Kidney (tissue), 14 donors: ENCODE measurements around the gene WDR45B. TPM values are rescaled to one million over a fixed set of nuclear protein-coding genes. Genes with fewer than 3 reads are reported as not detected.
A peak's percentile ranks its signal among the peaks of the same experiment; 100 is the strongest.

Source experiments
- DNase-seq, 5 donors: peaks; one replicate each; pipeline ENCODE4 v3.0.0-alpha.2; 2013 to 2020
- FAIRE-seq: peaks from 2 replicates; lab custom pipeline; 2012; peaks lifted over from hg19 to GRCh38; lab: Jason Lieb, UNC
- H3K27ac ChIP-seq, 2 donors: one replicate each; pipeline ENCODE4 v1.7.0; 2013; ENCODE audit warnings: low read depth in 2 of 2, low read length in 2 of 2, inconsistent platforms in 1 of 2
- H3K27me3 ChIP-seq: one replicate; pipeline ENCODE4 v1.7.1; 2013; ENCODE audit warnings: low read length, inconsistent platforms; ENCODE audit not compliant: control insufficient read depth, insufficient read depth
- H3K36me3 ChIP-seq, 3 donors: one replicate each; pipeline versions ENCODE4 v1.7.0 to v1.7.1; 2013; ENCODE audit warnings: low read length in 3 of 3, control low read depth in 1 of 3, inconsistent platforms in 1 of 3; ENCODE audit not compliant: insufficient read depth in 3 of 3, control insufficient read depth in 2 of 3
- H3K4me1 ChIP-seq, 3 donors: one replicate each; pipeline versions ENCODE4 v1.7.0 to v1.7.1; 2013; ENCODE audit warnings: low read length in 3 of 3, inconsistent platforms in 1 of 3, low read depth in 1 of 3; ENCODE audit not compliant: control insufficient read depth in 2 of 3, insufficient read depth in 2 of 3
- H3K4me3 ChIP-seq, 3 donors: one replicate each; pipeline versions ENCODE4 v1.7.0 to v1.8.1; 2013; ENCODE audit warnings: low read length in 3 of 3, control low read depth in 1 of 3, inconsistent platforms in 1 of 3
- H3K9ac ChIP-seq, 3 donors: one replicate each; pipeline versions ENCODE4 v1.7.0 to v1.7.1; 2013; ENCODE audit warnings: low read length in 3 of 3, control low read depth in 1 of 3, inconsistent platforms in 1 of 3
- H3K9me3 ChIP-seq, 3 donors: one replicate each; pipeline versions ENCODE4 v1.7.0 to v1.7.1; 2013; ENCODE audit warnings: low read length in 3 of 3, control low read depth in 1 of 3, inconsistent platforms in 1 of 3; ENCODE audit not compliant: control insufficient read depth in 2 of 3, insufficient read depth in 1 of 3
- intact Hi-C: fragments of 100-400 bp; cut with DNase I; formaldehyde crosslinking; loops from one replicate; pipeline ENCODE4 v1.11.1; 2022
- polyA plus RNA-seq: library from polyadenylated mRNA; stranded (reverse); fragments of 350-450 nt; fragmentation: Illumina TruSeq; extraction: RNeasy Lipid Tissue Mini Kit (QIAGEN cat#74804); gene quantifications from one replicate; pipeline ENCODE4 v1.2.3, GENCODE V29; 2014; ENCODE audit warnings: low read depth, low replicate concordance; ENCODE audit not compliant: insufficient read depth
- total RNA-seq: library from RNA; stranded (reverse); fragmentation: NEBNext Ultra II Directional; extraction: Animal tissue kit (Norgen Biotek cat#: 25700); gene quantifications from one replicate; pipeline ENCODE4 v1.2.1, GENCODE V29; 2021
- TF ChIP-seq, protein P1 (sequence below): IDR thresholded peaks from 3 replicates; pipeline ENCODE4 v1.5.1; 2012; ENCODE audit warnings: mild to moderate bottlenecking, moderate library complexity, borderline replicate concordance; ENCODE audit not compliant: insufficient read depth; ENCODE audit errors: extremely low read depth
- donor health status: control.
- donor health status: control.
- donor health status: control.
- donor health status: control.
- donor health status: control.
- donor health status: DM: yes; HTN: yes; CAD: no.
- donor health status: Normal renal cell carcinoma (clear cell type).

WDR45B gene
- total and polyA plus RNA-seq, 2 donors from 2014 or later, result 64.7 to 65.4 TPM

DNA sequence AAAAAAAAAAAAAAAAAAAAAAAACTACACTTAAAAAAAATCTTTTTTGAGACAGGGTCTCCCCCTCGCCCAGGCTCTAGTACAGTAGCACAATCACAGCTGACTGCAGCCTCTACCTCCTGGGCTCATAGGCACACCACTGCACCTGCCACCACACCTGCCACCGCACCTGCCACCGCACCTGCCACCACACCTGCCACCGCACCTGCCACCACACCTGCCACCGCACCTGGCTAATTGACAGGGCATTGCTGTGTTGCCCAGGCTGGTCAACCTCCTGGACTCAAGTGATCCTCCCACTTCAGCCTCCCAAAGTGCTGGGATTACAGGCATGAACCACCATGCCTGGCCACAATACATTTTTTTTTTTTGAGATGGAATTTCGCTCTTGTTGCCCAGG lies 17.6 kb upstream of the WDR45B start:
- DNase-seq (no peak), FAIRE-seq (no peak)
- H3K4me3 ChIP-seq, result no peak overlapping the region
- H3K27me3 ChIP-seq, result no peaks in the 10 kb centered on the region
- intact Hi-C loops, result no loop called here
- H3K36me3 ChIP-seq, result peaks cover 0 to 4% (median 0%) of the 10 kb centered on the region in 3 donors
- peaks cover 0 to 3% (median 0%) of the 10 kb centered on the region in 3 donors for H3K4me1 ChIP-seq
- no peak overlapping the region for H3K27ac ChIP-seq
- TF ChIP-seq, protein P1, sequence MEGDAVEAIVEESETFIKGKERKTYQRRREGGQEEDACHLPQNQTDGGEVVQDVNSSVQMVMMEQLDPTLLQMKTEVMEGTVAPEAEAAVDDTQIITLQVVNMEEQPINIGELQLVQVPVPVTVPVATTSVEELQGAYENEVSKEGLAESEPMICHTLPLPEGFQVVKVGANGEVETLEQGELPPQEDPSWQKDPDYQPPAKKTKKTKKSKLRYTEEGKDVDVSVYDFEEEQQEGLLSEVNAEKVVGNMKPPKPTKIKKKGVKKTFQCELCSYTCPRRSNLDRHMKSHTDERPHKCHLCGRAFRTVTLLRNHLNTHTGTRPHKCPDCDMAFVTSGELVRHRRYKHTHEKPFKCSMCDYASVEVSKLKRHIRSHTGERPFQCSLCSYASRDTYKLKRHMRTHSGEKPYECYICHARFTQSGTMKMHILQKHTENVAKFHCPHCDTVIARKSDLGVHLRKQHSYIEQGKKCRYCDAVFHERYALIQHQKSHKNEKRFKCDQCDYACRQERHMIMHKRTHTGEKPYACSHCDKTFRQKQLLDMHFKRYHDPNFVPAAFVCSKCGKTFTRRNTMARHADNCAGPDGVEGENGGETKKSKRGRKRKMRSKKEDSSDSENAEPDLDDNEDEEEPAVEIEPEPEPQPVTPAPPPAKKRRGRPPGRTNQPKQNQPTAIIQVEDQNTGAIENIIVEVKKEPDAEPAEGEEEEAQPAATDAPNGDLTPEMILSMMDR, result no peak
- no peaks in the 10 kb centered on the region for H3K9me3 ChIP-seq
- H3K9ac ChIP-seq, result no peak overlapping the region

DNA sequence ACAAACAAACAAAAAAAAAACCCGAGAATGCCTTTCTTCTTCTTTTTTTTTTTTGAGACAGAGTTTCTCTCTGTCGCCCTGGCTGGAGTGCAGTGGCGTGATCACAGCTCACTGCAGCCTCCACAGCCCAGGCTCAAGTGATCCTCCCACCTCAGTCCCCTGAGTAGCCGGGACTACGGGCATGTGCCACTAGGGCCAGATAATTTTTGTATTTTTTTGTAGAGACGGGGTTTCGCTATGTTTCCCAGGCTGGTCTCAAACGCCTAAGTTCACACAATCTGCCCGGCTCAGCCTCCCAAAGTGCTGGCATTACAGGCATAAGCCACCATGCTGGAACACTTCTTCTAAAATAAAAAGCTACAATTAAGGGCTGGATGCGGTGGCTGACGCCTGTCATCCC lies 17.0 kb upstream of the WDR45B start:
- H3K4me3 ChIP-seq, result no peak overlapping the region
- no peaks in the 10 kb centered on the region for H3K9me3 ChIP-seq
- TF ChIP-seq, protein P1, result no peak
- peaks cover 3 to 11% (median 5%) of the 10 kb centered on the region in 3 donors for H3K36me3 ChIP-seq
- intact Hi-C loops, result no loop called here
- no peak overlapping the region for H3K9ac ChIP-seq
- H3K4me1 ChIP-seq, result peaks cover 0 to 3% (median 0%) of the 10 kb centered on the region in 3 donors
- no peaks in the 10 kb centered on the region for H3K27me3 ChIP-seq
- DNase-seq, result no peak
- FAIRE-seq, result no peak
- H3K27ac ChIP-seq, result no peak overlapping the region

DNA sequence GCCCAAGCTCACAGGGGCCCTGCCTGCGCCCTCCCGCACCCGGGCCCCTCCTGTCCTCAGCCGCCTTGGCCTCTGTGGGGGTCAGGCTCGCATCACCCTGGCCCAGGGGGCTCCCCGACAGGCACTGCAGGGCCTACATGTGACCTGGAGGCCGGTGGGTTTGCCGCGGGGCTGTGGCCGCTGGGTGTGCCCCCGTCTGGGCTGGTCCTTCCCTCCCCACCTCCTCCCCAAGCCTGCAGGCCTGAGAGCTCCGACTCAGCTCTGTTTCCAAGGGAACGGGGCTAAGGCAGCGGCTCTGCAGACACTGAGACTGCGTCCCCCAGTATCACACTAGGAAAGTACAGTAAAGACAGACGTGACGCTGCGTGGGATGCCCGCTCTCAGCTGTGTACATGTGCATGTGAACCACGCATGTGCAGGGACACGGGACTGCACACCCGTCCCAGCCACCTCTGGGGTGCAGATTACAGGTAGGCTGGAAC lies 16.5 kb upstream of the WDR45B start:
- intact Hi-C loops, result no loop called here

More for the DNA sequence above, 16.5 kb upstream of the WDR45B start:
- Histone ChIP-seq H3K36me3 (peaks cover 7 to 16% (median 10%) of the 10 kb centered on the region in 3 donors), H3K4me1 (peaks cover 0 to 5% (median 0%) of the 10 kb centered on the region in 3 donors), H3K27ac (no peak overlapping the region), H3K9me3 (peaks cover 0 to 3% (median 0%) of the 10 kb centered on the region in 3 donors), H3K4me3 (no peak overlapping the region), H3K27me3 (no peaks in the 10 kb centered on the region), H3K9ac (no peak overlapping the region)
- TF ChIP-seq, protein P1, result no peak
- FAIRE-seq (no peak), DNase-seq (peak in 3 of 5 donors; percentile 64 to 70 (median 66))
